Upper lobe of right lung (tissue), 1 donor: ENCODE results near the gene TTLL12. TPM values are rescaled to one million over a fixed set of nuclear protein-coding genes. Genes with fewer than 3 reads are reported as not detected.
A peak's percentile ranks its signal among the peaks of the same experiment; 100 is the strongest.

Experiments
- ATAC-seq: fragments of 200-7000 bp; cut with Tn5 transposase; one replicate; pipeline ENCODE4 v1.9.1; 2020; ENCODE audit warnings: mild to moderate bottlenecking, moderate library complexity
- DNase-seq: peaks from one replicate; pipeline ENCODE4 v3.0.0-alpha.2; 2020
- H3K27ac ChIP-seq: fragments of 200-600 bp; one replicate; pipeline ENCODE4 v1.8.0; 2022
- H3K27me3 ChIP-seq: fragments of 200-600 bp; one replicate; pipeline ENCODE4 v1.8.0; 2022; ENCODE audit warnings: mild to moderate bottlenecking
- H3K36me3 ChIP-seq: fragments of 200-600 bp; one replicate; pipeline ENCODE4 v1.8.0; 2022
- H3K4me1 ChIP-seq: fragments of 200-600 bp; one replicate; pipeline ENCODE4 v1.8.0; 2022
- H3K4me3 ChIP-seq: fragments of 200-600 bp; one replicate; pipeline ENCODE4 v1.8.0; 2022; ENCODE audit warnings: mild to moderate bottlenecking
- H3K9me3 ChIP-seq: fragments of 200-600 bp; one replicate; pipeline ENCODE4 v1.8.0; 2022
- CTCF ChIP-seq: fragments of 200-600 bp; IDR thresholded peaks from one replicate; pipeline ENCODE4 v1.8.0; 2022; ENCODE audit warnings: antibody characterized with exemption
- intact Hi-C: fragments of 100-400 bp; cut with DNase I; formaldehyde crosslinking; loops from one replicate; pipeline ENCODE4 v1.11.0; 2022
- total RNA-seq: library from RNA; stranded (reverse); fragmentation: NEBNext Ultra II Directional; extraction: Animal tissue kit (Norgen Biotek cat#: 25700); gene quantifications from one replicate; pipeline ENCODE4 v1.2.1, GENCODE V29; 2021
- donor health status: DM: no; HTN: yes; CAD: no; lungs with severe emphysema.

Gene TTLL12
- total RNA-seq, 1 donor from 2014 or later, result 20.5 TPM

GRCh38 chr22:43213051-43213450, 26.1 kb upstream of the TTLL12 start:
- ATAC-seq, result peak; percentile 29
- H3K36me3 ChIP-seq, result no peaks in the 10 kb centered on the region
- H3K4me1 ChIP-seq, result no peaks in the 10 kb centered on the region
- H3K27ac ChIP-seq, result no peak overlapping the region
- no peak for DNase-seq
- no peaks in the 10 kb centered on the region for H3K9me3 ChIP-seq
- H3K4me3 ChIP-seq, result no peak overlapping the region
- no peaks in the 10 kb centered on the region for H3K27me3 ChIP-seq
- intact Hi-C loops, result no loop called here
- no peak for TF ChIP-seq CTCF

- ATAC-seq (no peak), DNase-seq (no peak)
- no peak for TF ChIP-seq CTCF
- Histone ChIP-seq H3K27me3 (no peaks in the 10 kb centered on the region), H3K27ac (no peak overlapping the region), H3K4me1 (no peaks in the 10 kb centered on the region), H3K36me3 (no peaks in the 10 kb centered on the region), H3K4me3 (no peak overlapping the region), H3K9me3 (no peaks in the 10 kb centered on the region)
- intact Hi-C loops, result no loop called here
These were observed 25.6 kb upstream of the TTLL12 start for GRCh38 chr22:43212434-43212952.

- H3K27ac ChIP-seq, result no peak overlapping the region
- no peaks in the 10 kb centered on the region for H3K27me3 ChIP-seq
- no peak for DNase-seq
- H3K4me3 ChIP-seq, result no peak overlapping the region
- intact Hi-C loops, result no loop called here
- no peaks in the 10 kb centered on the region for H3K36me3 ChIP-seq
- no peaks in the 10 kb centered on the region for H3K9me3 ChIP-seq
- H3K4me1 ChIP-seq, result no peaks in the 10 kb centered on the region
- ATAC-seq, result no peak
- TF ChIP-seq CTCF, result no peak
These were observed 25.1 kb upstream of the TTLL12 start for GRCh38 chr22:43211941-43212433.

GRCh38 chr22:43210631-43211515, 23.9 kb upstream of the TTLL12 start:
- intact Hi-C loops, result no loop called here
- ATAC-seq, result no peak
- H3K27ac ChIP-seq, result no peak overlapping the region
- H3K27me3 ChIP-seq, result no peaks in the 10 kb centered on the region
- H3K4me1 ChIP-seq, result no peaks in the 10 kb centered on the region
- no peak for DNase-seq
- no peaks in the 10 kb centered on the region for H3K36me3 ChIP-seq
- no peaks in the 10 kb centered on the region for H3K9me3 ChIP-seq
- no peak for TF ChIP-seq CTCF
- H3K4me3 ChIP-seq, result no peak overlapping the region

- ATAC-seq, result no peak
- no peaks in the 10 kb centered on the region for H3K9me3 ChIP-seq
- TF ChIP-seq CTCF, result no peak
- no peak overlapping the region for H3K27ac ChIP-seq
- intact Hi-C loops, result no loop called here
- no peaks in the 10 kb centered on the region for H3K27me3 ChIP-seq
- H3K36me3 ChIP-seq, result no peaks in the 10 kb centered on the region
- no peak overlapping the region for H3K4me3 ChIP-seq
- no peaks in the 10 kb centered on the region for H3K4me1 ChIP-seq
- no peak for DNase-seq
These were observed 23.0 kb upstream of the TTLL12 start for GRCh38 chr22:43209971-43210370.
